Measurements from ENCODE around the gene MORN5. TPM values are rescaled to one million over a fixed set of nuclear protein-coding genes. Genes with fewer than 3 reads are reported as not detected.

The MORN5 gene
- total and polyA plus RNA-seq, 2 donors (not counting 1 experiment from before 2014, with no cell fraction given), result 0.33 TPM; not detected in 1

DNA sequence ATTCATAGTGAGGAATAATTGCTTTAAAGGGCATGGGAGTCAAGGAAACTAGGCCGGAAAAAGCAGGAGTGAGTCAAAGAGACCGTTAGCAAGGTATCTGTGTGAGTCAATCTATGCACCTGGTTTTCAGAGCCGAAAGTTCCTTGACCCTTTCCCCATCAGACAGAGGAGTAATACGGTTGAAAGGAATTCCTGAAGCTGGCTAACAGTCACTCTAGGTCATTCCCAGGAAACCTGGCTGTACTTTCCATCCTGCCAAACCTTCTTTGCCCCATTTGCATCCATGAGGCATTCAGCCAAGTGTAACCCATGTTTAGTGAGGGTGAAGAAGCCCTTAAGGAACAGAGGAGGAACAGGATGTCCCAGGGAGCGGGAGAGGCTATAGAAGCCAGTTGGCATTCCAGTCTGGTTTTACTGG lies 88.7 kb downstream of the MORN5 start:
- no peaks in the 10 kb centered on the region for H3K27me3 ChIP-seq (ENCODE audit: control insufficient read depth, insufficient read depth, low read length)
- no peaks in the 10 kb centered on the region for H3K9me3 ChIP-seq (ENCODE audit: control insufficient read depth, insufficient read depth, low read depth, low read length)
- peaks cover 5% of the 10 kb centered on the region for H3K36me3 ChIP-seq (ENCODE audit: control insufficient read depth, insufficient read depth, low read length)
- no peak overlapping the region for H3K4me3 ChIP-seq (replicated peaks in 1 of 4; ENCODE audit: control extremely low read depth in 1 of 4, insufficient read depth in 1 of 4, low read depth in 3 of 4, low read length in 4 of 4)
- TF ChIP-seq EZH2 (IDR thresholded peaks at IDR 0.05; ENCODE audit: low read length, missing control alignments), result no peak
- TF ChIP-seq, protein P1, sequence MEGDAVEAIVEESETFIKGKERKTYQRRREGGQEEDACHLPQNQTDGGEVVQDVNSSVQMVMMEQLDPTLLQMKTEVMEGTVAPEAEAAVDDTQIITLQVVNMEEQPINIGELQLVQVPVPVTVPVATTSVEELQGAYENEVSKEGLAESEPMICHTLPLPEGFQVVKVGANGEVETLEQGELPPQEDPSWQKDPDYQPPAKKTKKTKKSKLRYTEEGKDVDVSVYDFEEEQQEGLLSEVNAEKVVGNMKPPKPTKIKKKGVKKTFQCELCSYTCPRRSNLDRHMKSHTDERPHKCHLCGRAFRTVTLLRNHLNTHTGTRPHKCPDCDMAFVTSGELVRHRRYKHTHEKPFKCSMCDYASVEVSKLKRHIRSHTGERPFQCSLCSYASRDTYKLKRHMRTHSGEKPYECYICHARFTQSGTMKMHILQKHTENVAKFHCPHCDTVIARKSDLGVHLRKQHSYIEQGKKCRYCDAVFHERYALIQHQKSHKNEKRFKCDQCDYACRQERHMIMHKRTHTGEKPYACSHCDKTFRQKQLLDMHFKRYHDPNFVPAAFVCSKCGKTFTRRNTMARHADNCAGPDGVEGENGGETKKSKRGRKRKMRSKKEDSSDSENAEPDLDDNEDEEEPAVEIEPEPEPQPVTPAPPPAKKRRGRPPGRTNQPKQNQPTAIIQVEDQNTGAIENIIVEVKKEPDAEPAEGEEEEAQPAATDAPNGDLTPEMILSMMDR (conservative IDR thresholded peaks at IDR 0.05 in 1 of 2, IDR thresholded peaks at IDR 0.05 in 1 of 2; ENCODE audit: low read depth in 1 of 2, low read length in 2 of 2), result no peak
- no peaks in the 10 kb centered on the region for H3K79me2 ChIP-seq (ENCODE audit: control insufficient read depth, insufficient read depth, low read length)
- no peaks in the 10 kb centered on the region for H4K20me1 ChIP-seq (ENCODE audit: control insufficient read depth, extremely low read depth, insufficient read depth, low read length)
- no peak overlapping the region for H3K27ac ChIP-seq (ENCODE audit: insufficient read depth, low read length)
- no peak overlapping the region for H3K4me2 ChIP-seq (ENCODE audit: extremely low read depth, insufficient read depth, low read length)
- H3K9ac ChIP-seq (ENCODE audit: insufficient read depth, low read length), result no peak overlapping the region
- DNase-seq (ENCODE audit: low read depth in 2 of 2), result no peak
- no peak overlapping the region for H2AFZ ChIP-seq (ENCODE audit: low read length)
- no peaks in the 10 kb centered on the region for H3K4me1 ChIP-seq (ENCODE audit: control insufficient read depth, extremely low read depth, insufficient read depth, low read length)

Other genes starting within 250 kb of the MORN5 start
- 3.9 and 4.8 TPM in 2 replicates for gene TTLL11, start 66.6 kb upstream of the MORN5 start, total RNA-seq
- gene TTLL11, start 66.6 kb upstream of the MORN5 start, polyA plus RNA-seq, result 3.9 and 5.4 TPM in 2 replicates
- 26.6 and 29.0 TPM in 2 replicates for gene NDUFA8, start 129 bp upstream of the MORN5 start, total RNA-seq
- gene NDUFA8, start 129 bp upstream of the MORN5 start, polyA plus RNA-seq, result 90.2 and 105 TPM in 2 replicates
- not detected in 2 replicates for gene LHX6, start 69.0 kb downstream of the MORN5 start, total RNA-seq
- gene LHX6, start 69.0 kb downstream of the MORN5 start, polyA plus RNA-seq, result 0.09 TPM in 1 of 2 replicates, not detected in the other
- 9.5 and 11.2 TPM in 2 replicates for gene RBM18, start 104.9 kb downstream of the MORN5 start, total RNA-seq
- gene RBM18, start 104.9 kb downstream of the MORN5 start, polyA plus RNA-seq, result 18.3 and 25.1 TPM in 2 replicates
- 31.6 and 36.8 TPM in 2 replicates for gene MRRF, start 105.0 kb downstream of the MORN5 start, total RNA-seq
- 37.3 and 56.9 TPM in 2 replicates for gene MRRF, start 105.0 kb downstream of the MORN5 start, polyA plus RNA-seq
- 8.0 and 13.4 TPM in 2 replicates for gene PTGS1, start 211.1 kb downstream of the MORN5 start, total RNA-seq
- gene PTGS1, start 211.1 kb downstream of the MORN5 start, polyA plus RNA-seq, result 52.9 and 86.5 TPM in 2 replicates

All from fibroblast of lung (primary cell).